SHP77 (cell line): ENCODE measurements around the gene NTMT1.
"Not testable (repeated sequence)": the region's sequence is repeated elsewhere in the genome, so short reads cannot be mapped to it uniquely, and the experiment has no call there.

ENCODE experiments used
- DNase-seq, 2 experiments: peaks; one replicate each; lab custom pipeline; 2025; lab: John Stamatoyannopoulos, UW

Gene NTMT1

GRCh38 chr9:129626079-129626624 is at the start of gene NTMT1:
Gene NTMT1, plus strand, starts transcription at chr9:129626163. Its CDS starts 6,541 bp downstream, at chr9:129632704.
- DNase-seq: peak; percentile 54 to 74

- no peak for DNase-seq
These were observed 49.1 kb upstream of the NTMT1 start for GRCh38 chr9:129576546-129577543.

DNA sequence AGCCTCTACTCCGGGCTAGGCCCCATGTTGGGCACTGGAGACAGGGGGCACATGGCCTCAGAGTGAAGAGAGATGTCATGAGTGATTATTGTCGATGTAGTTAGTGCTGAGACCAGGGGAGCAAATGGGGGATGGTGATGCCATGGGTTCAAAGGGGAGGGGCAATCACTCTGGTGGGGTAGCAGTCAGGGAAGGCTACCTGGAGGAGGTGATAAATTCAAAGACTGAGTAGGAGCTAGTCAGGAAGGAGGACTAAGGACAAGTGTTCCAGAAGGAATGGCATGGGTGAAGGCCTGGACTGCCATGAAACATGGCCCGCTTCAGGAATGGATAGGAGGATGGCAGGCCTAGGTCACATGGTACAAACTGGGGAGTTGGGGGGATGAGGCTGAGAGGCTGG is 46.7 kb upstream of the NTMT1 start:
- DNase-seq: no peak

DNA sequence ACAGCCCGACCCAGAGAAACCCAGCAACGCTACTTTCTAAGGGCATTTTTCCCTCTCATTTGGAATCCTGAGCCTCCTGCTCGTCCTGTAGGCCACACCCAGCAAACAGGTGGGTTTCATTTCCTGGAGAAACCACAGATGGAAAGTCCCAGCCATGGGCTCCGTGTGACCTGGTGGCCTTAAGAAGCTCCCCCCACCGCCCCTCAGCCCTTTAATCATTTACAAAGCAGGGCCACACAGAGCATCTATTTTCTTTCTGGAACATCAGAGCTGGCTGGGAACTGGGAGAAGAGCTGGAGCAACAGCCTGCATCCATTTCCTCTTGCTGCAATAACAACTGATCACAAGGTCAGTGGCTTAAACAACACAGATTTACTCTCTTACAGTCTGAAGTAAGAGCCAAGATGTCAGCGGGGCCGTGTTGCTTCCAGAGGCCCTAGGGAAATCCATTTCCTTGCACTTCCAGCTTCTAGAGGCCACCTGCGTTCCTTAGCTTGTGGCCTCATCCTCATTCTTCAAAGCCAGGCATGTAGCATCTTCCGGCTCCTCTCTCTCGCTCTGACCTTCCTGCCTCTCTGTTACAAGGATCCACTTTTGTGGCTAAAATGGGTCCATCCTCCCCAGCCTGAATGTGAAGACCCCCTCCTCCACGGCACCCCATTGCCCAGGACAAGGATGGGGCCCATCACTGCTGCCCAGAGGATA is 45.6 kb upstream of the NTMT1 start:
- no peak for DNase-seq

- DNase-seq: no peak
These were observed 44.3 kb upstream of the NTMT1 start for GRCh38 chr9:129581505-129582189.

DNA sequence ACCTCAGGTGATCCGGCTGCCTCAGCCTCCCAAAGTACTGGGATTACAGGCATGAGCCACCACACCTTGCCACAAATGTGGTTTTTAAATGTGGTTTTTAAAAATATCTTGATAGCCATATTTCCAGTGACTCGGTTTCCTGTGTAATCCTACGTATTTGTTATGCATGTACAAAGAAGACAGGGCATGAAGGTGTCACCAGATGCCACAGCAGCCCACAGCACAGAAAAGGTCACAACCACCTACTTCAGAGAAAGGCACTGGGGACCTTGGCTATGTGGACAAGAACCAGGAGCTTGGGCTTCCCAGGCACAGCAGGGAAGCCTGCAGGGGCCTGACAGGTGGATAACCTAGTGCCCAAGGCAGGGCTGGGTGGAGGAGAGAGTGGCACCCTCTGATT is 43.1 kb upstream of the NTMT1 start:
- DNase-seq: no peak

- no peak for DNase-seq
These were observed 42.5 kb upstream of the NTMT1 start for GRCh38 chr9:129583308-129584038.

DNA sequence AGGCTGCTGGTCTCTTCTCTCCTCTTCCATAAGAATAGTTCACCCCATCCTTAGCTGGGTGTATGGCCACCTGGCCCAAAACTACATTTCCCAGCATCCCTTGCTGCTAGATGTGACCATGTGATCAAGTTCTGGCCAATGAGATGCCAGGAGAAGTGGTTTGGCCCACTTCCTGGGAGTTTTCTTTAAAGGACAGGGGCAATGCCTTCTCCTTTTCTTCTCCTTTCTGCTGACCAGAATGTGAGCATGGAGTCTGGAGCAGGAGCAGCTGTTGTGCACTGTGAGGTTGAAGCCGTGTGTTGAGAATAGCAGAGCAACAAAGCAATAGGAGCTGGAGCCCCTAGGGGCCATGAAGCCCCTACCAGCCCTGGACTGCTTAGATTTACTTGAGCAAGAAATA is 41.8 kb upstream of the NTMT1 start:
- peak; percentile 39 to 50 for DNase-seq

DNA sequence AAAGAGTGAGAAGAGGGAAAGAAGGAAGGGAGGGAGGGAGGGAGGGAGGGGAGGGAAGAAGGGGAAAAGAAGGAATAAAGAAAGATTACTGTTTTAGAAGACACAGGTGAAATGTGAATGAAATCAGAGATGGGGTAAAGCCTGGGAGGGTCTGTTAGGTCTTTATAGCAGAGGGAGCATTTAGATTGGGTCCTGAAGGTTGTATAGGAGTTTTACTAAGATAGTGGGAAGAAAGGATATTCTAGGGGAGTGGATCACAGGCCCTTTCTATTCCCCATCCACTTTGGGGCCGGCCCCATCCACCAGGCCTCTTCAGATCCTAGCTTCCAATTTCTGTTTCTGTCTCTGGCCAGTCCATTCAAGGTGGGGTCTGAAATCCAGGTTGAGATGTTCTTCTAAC is 40.6 kb upstream of the NTMT1 start:
- no peak for DNase-seq

DNA sequence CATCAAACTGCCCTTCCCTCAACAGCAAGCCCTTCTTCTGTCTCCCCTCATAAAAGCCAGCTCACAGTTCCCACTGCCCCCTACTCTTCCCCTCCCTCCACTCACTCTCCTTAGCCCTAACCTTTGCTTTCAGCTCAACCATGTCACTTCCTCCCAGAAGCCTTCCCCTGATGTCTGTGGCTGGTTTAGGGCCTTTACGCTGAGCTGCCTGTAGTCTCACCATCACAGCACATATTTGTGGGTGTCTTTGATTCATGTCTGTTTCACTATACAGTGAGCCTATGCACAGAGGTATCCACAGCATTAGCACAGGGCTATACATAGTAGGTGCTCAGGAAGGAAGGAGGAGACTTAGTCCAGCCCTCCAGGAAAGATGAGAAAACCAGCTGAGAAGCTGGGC is 39.7 kb upstream of the NTMT1 start:
- DNase-seq: no peak

- no peak for DNase-seq
These were observed 39.3 kb upstream of the NTMT1 start for GRCh38 chr9:129586685-129587084.

GRCh38 chr9:129587487-129588262 is 38.3 kb upstream of the NTMT1 start:
- no peak for DNase-seq

GRCh38 chr9:129590466-129590865 is 35.5 kb upstream of the NTMT1 start:
- DNase-seq: no peak

GRCh38 chr9:129591916-129592315 is 34.0 kb upstream of the NTMT1 start:
- no peak for DNase-seq

GRCh38 chr9:129592790-129593189 is 33.2 kb upstream of the NTMT1 start:
- not testable (repeated sequence) for DNase-seq

DNA sequence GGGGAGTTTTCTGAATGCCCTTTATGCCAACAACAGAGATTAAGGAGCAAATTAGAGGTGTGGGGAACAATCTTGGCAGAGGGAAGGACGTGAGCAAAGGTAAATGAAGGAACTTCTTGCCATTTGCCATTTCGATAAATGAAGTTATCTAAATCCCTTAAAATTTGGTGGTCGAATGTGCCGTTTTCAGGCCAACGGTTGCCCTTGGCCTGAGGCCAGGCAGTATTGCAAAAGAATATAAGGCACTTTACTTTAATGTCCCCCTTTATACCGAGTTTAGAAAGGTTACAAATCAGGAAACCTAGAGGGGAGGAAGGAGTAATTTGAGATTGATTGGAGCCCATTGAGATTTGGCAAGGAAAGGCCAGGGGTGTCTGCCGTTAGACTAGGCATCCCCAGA is 31.3 kb upstream of the NTMT1 start:
- DNase-seq: no peak

GRCh38 chr9:129595311-129595741 is 30.6 kb upstream of the NTMT1 start:
- no peak for DNase-seq

DNA sequence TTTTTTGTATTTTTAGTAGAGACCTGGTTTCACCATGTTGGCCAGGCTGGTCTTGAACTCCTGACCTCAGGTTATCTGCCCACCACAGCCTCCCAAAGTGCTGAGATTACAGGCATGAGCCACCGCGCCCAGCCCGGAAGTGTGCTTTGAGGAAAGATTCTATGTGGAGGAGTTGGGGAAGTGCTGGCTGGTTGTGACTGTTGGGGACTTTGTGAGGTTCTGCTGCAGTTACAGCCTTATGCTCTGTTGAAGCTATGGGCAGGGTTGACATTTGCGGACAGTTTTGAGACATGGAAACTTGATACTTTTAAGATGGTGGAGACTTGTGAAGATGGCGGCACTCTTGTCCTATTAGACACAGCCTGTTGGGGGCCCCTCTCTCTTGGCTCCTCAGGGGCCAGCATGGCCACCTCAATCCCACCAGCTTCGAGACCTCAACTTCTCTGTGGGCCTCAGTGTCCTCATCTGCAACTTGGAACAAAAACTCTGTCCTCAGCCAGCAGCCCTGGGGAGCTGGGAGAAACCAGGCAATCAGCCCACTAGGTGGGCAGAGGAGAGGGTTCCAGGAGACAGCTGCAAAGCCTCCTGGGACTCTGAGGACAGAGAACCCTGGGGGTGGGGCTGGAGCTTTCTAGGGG is 29.9 kb upstream of the NTMT1 start:
- no peak for DNase-seq

DNA sequence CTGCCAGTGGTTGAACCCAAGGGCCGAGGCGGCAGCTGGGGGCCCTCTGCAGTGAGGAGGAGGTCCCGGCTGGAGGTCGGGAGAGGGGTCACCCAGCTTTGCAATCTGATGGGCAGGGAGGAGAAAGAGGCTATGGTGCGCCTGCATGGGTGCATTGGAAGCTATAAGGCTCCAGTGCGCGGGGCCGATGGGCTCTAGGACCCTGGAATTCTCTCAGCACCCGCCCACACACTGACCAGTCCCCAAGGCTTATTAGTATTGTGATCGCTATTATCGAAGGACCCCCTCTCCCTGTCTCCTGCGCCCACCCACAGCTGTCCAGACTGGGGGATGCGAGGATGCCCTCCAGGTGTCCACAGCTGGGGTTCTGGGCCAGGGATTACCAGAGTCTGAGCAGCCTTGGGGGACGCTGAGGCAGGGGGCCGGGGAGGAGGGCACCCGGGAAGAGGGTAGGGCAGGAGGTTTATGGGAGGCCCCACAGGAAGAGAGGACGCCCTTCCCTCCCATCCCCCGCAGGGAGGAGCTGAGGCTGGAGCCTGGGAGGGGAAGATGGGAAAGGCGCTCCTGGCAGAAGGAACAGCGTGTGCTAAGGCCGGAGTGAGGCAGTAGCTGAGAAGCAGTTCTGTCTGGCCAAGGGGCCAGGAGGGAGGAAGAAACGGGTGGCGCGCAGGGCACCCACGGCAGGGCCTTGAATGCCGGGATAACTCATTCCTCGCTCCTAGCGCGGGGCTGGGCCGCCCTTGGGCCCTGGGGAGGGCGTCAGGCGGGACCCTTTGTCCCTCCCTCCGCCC is 29.2 kb upstream of the NTMT1 start:
- no peak for DNase-seq
